Loucy (cell line): ENCODE measurements around the gene ALPL.

Experiments used
- H2AFZ ChIP-seq: fragments of 200-600 bp; sonication (generic); 2 replicates; pipeline ENCODE4 v1.6.0; 2016; ENCODE audit warnings: antibody characterized with exemption, mild to moderate bottlenecking, low read length, moderate library complexity
- H3F3A ChIP-seq: fragments of 200-600 bp; 2 replicates; pipeline ENCODE4 v1.6.0; 2016; ENCODE audit warnings: antibody characterized with exemption, low read depth, mild to moderate bottlenecking
- H3K27me3 ChIP-seq: fragments of 200-600 bp; sonication (generic); 2 replicates; pipeline ENCODE4 v1.6.1; 2014; ENCODE audit warnings: low read length, mild to moderate bottlenecking; ENCODE audit not compliant: insufficient read depth, poor library complexity, severe bottlenecking
- H3K36me3 ChIP-seq: fragments of 200-600 bp; sonication (generic); 2 replicates; pipeline ENCODE4 v1.6.1; 2016; ENCODE audit warnings: low read length; ENCODE audit not compliant: insufficient read depth
- H3K4me1 ChIP-seq: fragments of 200-600 bp; sonication (generic); 2 replicates; pipeline ENCODE4 v1.5.1; 2014; ENCODE audit warnings: low read length, mild to moderate bottlenecking; ENCODE audit not compliant: insufficient read depth, poor library complexity, severe bottlenecking
- H3K4me2 ChIP-seq: fragments of 200-600 bp; sonication (generic); 2 replicates; pipeline ENCODE4 v1.6.0; 2014; ENCODE audit warnings: antibody characterized with exemption, low read length, low read depth, mild to moderate bottlenecking; ENCODE audit not compliant: poor library complexity, severe bottlenecking
- H3K4me3 ChIP-seq: fragments of 200-600 bp; sonication (generic); 2 replicates; pipeline ENCODE4 v1.5.1; 2014; ENCODE audit warnings: low read length, mild to moderate bottlenecking, mixed read lengths; ENCODE audit not compliant: poor library complexity, severe bottlenecking
- H3K79me2 ChIP-seq: fragments of 200-600 bp; sonication (generic); 2 replicates; pipeline ENCODE4 v1.6.1; 2014; ENCODE audit warnings: low read length; ENCODE audit not compliant: insufficient read depth
- H3K9ac ChIP-seq: fragments of 200-600 bp; sonication (generic); 2 replicates; pipeline ENCODE4 v1.6.0; 2014; ENCODE audit warnings: mild to moderate bottlenecking, low read depth, low read length, moderate library complexity; ENCODE audit not compliant: poor library complexity, severe bottlenecking
- H3K9me2 ChIP-seq: fragments of 200-600 bp; sonication (generic); replicated peaks from 2 replicates; pipeline ENCODE4 v1.6.1; 2016; ENCODE audit warnings: low read depth, low read length, mixed read lengths
- H3K9me3 ChIP-seq: fragments of 200-600 bp; sonication (generic); 2 replicates; pipeline ENCODE4 v1.6.1; 2014; ENCODE audit warnings: mild to moderate bottlenecking, antibody characterized with exemption, low read length, low read depth; ENCODE audit not compliant: insufficient read depth
- H4K20me1 ChIP-seq: fragments of 200-600 bp; sonication (generic); 2 replicates; pipeline ENCODE4 v1.6.0; 2014; ENCODE audit warnings: antibody characterized with exemption, low read length, mild to moderate bottlenecking; ENCODE audit not compliant: insufficient read depth, poor library complexity, severe bottlenecking
- CTCF ChIP-seq: fragments of 200-600 bp; sonication (generic); conservative IDR thresholded peaks from 2 replicates; pipeline ENCODE4 v1.5.1; 2014; ENCODE audit warnings: mild to moderate bottlenecking, antibody characterized with exemption, low read length
- EZH2phosphoT487 ChIP-seq: fragments of 200-600 bp; IDR thresholded peaks from 2 replicates; pipeline ENCODE4 v1.6.1; 2018; ENCODE audit warnings: antibody characterized with exemption, mild to moderate bottlenecking, moderate library complexity, borderline replicate concordance

Gene ALPL

GRCh38 chr1:21586222-21586621 is 77.0 kb downstream of the ALPL start:
- TF ChIP-seq CTCF (no peak), EZH2phosphoT487 (no peak)

GRCh38 chr1:21586846-21587601 is 77.8 kb downstream of the ALPL start:
- no peak overlapping the region for H3K4me2 ChIP-seq
- no peaks in the 10 kb centered on the region for H3K36me3 ChIP-seq
- no peak for TF ChIP-seq CTCF
- H3K9me3 ChIP-seq: no peaks in the 10 kb centered on the region
- H3K9ac ChIP-seq: no peak overlapping the region
- H3K27me3 ChIP-seq: no peaks in the 10 kb centered on the region
- no peaks in the 10 kb centered on the region for H3F3A ChIP-seq
- no peak overlapping the region for H3K4me3 ChIP-seq
- no peak overlapping the region for H2AFZ ChIP-seq
- H3K79me2 ChIP-seq: no peaks in the 10 kb centered on the region
- H3K4me1 ChIP-seq: no peaks in the 10 kb centered on the region
- no peaks in the 10 kb centered on the region for H4K20me1 ChIP-seq
- no peaks in the 10 kb centered on the region for H3K9me2 ChIP-seq

More at GRCh38 chr1:21586222-21586621, 77.0 kb downstream of the ALPL start:
- no peak overlapping the region for H2AFZ ChIP-seq
- no peak overlapping the region for H3K9ac ChIP-seq
- no peak overlapping the region for H3K4me3 ChIP-seq
- no peaks in the 10 kb centered on the region for H3K79me2 ChIP-seq
- no peaks in the 10 kb centered on the region for H3K4me1 ChIP-seq
- no peaks in the 10 kb centered on the region for H3K9me3 ChIP-seq
- H3K27me3 ChIP-seq: no peaks in the 10 kb centered on the region
- no peaks in the 10 kb centered on the region for H3F3A ChIP-seq
- H4K20me1 ChIP-seq: no peaks in the 10 kb centered on the region
- no peaks in the 10 kb centered on the region for H3K36me3 ChIP-seq
- H3K4me2 ChIP-seq: no peak overlapping the region
- H3K9me2 ChIP-seq: no peaks in the 10 kb centered on the region

GRCh38 chr1:21587602-21587953 is 78.4 kb downstream of the ALPL start:
- Histone ChIP-seq H2AFZ (no peak overlapping the region), H3K9me2 (no peaks in the 10 kb centered on the region), H3K36me3 (no peaks in the 10 kb centered on the region), H3K27me3 (no peaks in the 10 kb centered on the region), H3K9ac (no peak overlapping the region), H3F3A (no peaks in the 10 kb centered on the region), H3K4me2 (no peak overlapping the region), H3K79me2 (no peaks in the 10 kb centered on the region), H3K4me1 (no peaks in the 10 kb centered on the region), H3K9me3 (no peaks in the 10 kb centered on the region), H4K20me1 (no peaks in the 10 kb centered on the region), H3K4me3 (no peak overlapping the region)
- TF ChIP-seq EZH2phosphoT487 (no peak), CTCF (no peak)
